GM13977 (cell line): ENCODE data around the gene SNAP47.

ENCODE experiments used
- DNase-seq: peaks from one replicate; pipeline ENCODE4 v3.0.0; 2012; ENCODE audit warnings: low spot score
- CTCF ChIP-seq: IDR thresholded peaks from 2 replicates; pipeline ENCODE4 v1.5.1; 2012; ENCODE audit warnings: mild to moderate bottlenecking, control low read depth; ENCODE audit not compliant: insufficient read depth; ENCODE audit errors: extremely low read depth, missing control alignments
- in situ Hi-C: fragments of 300-500 bp; cut with MboI; formaldehyde crosslinking; loops from one replicate; pipeline ENCODE4 v1.12.0; 2022; ENCODE audit warnings: low sequenced_read_pairs, low pct_unique_long_range_greater_than_20kb, mixed read lengths, inconsistent platforms; ENCODE audit not compliant: unreplicated experiment

SNAP47 gene

DNA sequence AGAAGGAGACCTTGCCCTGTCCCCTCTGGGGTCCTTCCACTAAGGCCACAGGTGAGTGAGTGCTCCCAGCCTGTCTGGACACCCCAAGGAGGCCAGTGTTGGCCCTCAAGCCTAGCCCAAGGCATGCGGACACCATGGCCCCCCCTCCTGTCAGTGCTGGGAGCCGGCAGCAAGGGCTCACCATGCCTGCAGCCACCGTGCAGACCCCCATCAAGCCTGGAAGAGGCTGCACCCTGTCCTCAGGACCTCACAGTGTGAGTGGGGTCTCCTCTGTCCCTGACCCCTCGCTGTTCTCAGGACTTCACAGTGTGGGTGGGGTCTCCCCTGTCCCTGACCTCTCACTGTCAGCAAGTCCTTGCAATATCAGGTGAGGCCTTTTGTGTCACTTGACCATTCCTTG lies 47.0 kb downstream of the SNAP47 start:
- in situ Hi-C loops, result no loop called here
- TF ChIP-seq CTCF, result no peak
- DNase-seq, result no peak

GRCh38 chr1:227785094-227785804 lies 50.0 kb downstream of the SNAP47 start:
- TF ChIP-seq CTCF, result no peak
- in situ Hi-C loops, result no loop called here
- DNase-seq, result no peak

DNA sequence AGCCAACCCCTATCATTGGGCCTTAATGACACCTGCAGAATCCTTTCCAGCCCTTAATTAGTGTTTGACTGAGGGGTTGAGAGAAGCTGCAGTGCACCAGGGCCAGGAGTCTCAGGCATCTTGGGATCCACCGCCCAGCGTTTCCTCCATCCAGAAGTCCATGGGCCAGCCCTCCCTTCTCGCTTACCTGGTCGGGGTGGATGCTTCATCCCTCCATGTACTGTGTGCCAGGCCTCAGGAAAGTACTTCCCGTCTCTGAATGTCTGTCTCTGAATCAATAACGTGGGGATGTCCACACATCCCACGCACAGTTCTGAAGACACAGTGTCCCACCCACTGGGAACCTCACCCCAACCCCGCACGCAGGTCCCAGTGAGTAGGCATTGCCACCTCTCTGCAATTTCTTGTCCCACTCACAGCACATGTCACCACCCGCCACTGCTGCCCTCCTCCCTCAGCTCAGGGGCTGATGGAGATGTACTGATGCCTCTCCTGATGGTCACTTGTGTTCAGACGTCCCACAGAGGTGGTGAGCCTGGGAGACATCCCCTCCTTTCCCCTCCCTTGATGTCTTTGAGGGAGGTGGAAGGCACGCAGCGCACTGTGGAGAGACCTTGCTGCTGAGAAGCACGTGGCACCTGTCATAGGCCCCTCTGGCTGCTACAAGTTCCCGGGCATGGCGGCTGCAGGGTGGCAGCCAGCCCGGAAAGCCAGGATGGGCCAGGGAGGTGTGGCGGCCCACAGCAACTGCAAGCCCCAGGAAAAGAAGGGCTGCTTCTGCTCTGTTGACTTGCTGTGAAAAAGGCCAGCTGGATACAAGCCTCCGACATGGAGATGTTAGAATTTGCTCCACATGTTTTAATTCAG lies 50.8 kb downstream of the SNAP47 start:
- TF ChIP-seq CTCF, result no peak
- DNase-seq, result no peak
- in situ Hi-C loops, result no loop called here

DNA sequence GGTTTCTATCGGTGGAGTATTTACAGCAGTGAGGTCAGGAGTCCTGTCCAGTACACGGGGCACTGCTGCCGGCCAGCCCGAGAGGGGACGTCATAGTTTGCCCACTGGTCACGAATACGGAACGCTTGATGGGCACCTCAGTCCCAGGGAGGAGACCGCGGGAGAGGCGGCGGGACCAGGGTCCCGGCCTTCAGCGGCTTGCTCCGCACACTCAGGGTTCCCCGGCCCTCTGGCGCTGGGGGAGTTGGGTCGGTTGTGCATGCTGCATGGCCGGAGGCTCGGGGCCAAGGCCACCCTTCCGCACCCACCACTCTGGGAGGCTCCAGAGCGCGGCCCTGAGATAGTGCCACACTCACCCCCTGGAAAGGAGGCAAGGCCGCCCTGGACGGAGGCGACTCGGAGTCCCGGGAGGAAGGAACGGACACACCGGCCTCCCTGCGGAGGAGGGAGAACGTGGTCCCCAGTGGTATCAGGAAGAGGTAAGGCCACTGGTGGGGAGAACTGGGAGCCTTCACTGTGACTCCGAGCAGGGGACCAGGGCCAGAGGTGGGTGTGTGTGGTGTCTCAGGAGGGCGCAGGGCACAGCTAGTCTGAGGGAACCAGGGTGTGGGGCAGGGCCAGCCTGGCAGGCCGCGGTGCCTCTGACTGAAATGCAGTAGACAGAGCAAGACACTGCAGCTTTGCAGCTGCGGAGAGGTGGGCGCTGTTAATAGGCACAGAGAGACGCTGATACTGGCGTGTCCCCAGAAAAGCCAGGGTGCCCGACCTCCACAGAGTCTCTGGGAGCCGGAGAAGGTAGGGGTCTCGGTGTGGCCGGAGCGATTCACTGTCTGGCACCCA lies 51.7 kb downstream of the SNAP47 start:
- no peak for TF ChIP-seq CTCF
- in situ Hi-C loops, result no loop called here
- no peak for DNase-seq

GRCh38 chr1:227787513-227788270 lies 52.5 kb downstream of the SNAP47 start:
- no peak for TF ChIP-seq CTCF
- in situ Hi-C loops, result no loop called here
- peak; percentile 98 for DNase-seq
